Fibroblast of pulmonary artery (primary cell): ENCODE data around the gene WDR86.

Experiments used
- DNase-seq: peaks from one replicate; pipeline ENCODE4 v3.0.0-alpha.2; 2010; ENCODE audit warnings: low read depth
- H3K4me3 ChIP-seq: replicated peaks from 2 replicates; pipeline ENCODE4 v1.5.1; 2011; ENCODE audit warnings: low read depth, mild to moderate bottlenecking, control low read depth, low read length, moderate library complexity
- TF ChIP-seq, protein P1 (sequence below): IDR thresholded peaks from 2 replicates; pipeline ENCODE4 v1.5.1; 2011; ENCODE audit warnings: mild to moderate bottlenecking, control low read depth, low read length, inconsistent platforms; ENCODE audit errors: missing control alignments

Gene WDR86

DNA sequence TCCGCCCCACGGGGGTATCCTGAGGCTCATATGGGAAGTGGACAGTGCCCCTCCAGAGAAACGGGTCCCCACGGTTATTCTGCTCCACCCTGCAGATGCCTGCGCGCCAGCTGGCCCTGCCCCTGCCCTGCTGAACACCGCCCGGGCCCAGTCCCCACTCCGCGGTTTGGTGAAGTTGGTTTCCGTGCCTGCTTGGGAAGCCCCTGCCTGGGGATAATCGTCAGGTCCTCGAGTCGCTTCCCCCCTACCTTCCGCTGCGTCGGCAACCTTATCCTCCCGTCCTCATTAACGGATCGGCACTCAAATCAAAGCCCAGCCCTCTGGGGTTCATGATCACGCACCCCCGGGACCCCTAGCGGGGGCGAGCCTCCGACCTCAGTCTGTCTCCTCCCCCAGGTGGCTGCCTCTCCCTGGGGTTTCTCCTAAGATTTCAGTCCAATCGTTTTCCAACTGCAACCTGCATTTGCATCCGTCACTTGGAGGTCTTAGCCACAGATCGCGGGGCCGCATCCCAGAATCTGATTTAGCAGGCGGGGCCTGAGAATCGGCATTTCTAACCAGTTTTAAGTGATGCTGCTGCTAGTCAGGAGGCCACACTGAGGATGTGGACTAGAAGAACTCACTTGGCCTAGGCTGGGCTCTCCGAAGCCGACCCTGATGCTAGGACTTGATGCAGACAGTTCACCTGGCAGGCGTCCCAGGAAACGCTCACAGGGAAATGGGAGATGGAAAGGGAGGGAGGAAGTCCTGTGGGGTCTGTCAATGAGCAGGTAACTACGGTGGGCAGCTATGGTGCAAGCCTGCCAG, 27.6 kb downstream of the WDR86 start:
- H3K4me3 ChIP-seq, result no peak overlapping the region
- TF ChIP-seq, protein P1, sequence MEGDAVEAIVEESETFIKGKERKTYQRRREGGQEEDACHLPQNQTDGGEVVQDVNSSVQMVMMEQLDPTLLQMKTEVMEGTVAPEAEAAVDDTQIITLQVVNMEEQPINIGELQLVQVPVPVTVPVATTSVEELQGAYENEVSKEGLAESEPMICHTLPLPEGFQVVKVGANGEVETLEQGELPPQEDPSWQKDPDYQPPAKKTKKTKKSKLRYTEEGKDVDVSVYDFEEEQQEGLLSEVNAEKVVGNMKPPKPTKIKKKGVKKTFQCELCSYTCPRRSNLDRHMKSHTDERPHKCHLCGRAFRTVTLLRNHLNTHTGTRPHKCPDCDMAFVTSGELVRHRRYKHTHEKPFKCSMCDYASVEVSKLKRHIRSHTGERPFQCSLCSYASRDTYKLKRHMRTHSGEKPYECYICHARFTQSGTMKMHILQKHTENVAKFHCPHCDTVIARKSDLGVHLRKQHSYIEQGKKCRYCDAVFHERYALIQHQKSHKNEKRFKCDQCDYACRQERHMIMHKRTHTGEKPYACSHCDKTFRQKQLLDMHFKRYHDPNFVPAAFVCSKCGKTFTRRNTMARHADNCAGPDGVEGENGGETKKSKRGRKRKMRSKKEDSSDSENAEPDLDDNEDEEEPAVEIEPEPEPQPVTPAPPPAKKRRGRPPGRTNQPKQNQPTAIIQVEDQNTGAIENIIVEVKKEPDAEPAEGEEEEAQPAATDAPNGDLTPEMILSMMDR, result no peak
- no peak for DNase-seq

DNA sequence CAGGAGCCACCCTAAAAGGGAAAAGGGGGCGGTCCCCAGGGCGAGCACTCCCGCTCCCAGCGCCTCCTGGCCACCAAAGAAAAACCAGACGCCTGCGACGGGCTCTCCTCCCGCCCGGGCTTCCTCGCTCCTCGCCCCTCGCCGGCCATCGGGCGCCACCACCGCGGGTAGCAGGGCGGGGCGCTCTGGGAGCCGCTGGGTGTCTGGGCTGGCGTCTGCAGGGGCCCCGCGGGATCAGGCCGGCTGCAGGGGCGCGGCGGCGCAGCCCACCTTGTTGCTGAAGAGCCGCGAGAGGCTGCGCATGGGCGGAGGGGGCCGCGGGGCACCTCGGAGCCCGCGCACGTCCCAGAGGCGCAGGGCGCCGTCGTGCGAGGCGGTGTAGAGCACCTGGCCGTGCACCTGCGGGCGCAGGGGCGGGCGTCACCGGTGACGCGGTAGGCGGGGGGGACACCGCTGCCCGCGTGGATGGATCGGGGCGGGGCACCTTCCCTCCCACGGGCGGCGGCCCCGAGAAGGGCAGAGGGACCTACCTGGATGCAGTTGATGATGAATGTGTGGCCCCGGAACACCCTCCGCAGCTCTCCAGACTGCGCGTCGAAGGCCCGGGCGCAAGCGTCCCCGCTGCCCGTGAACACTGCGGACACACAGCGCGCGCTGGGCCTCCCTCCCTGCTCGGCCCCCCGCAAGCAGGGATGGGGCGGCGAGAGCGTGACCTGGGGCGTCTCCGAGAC, 28.3 kb downstream of the WDR86 start:
- H3K4me3 ChIP-seq, result no peak overlapping the region
- no peak for DNase-seq
- TF ChIP-seq, protein P1, result no peak

DNA sequence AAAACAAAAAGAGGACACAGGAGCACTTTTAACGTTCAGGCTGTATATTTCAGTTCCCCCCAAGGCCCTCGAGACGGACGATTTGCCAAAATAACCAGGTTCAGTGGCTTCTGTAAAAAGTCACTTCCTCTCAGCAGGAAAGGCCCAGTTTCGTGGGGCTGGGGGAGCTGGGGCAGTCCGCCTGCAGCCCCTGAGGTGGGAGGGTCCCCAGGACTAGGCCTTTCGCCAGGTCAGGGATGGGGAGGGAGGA, 28.8 kb downstream of the WDR86 start:
- TF ChIP-seq, protein P1, result no peak
- H3K4me3 ChIP-seq, result no peak overlapping the region
- DNase-seq, result no peak

DNA sequence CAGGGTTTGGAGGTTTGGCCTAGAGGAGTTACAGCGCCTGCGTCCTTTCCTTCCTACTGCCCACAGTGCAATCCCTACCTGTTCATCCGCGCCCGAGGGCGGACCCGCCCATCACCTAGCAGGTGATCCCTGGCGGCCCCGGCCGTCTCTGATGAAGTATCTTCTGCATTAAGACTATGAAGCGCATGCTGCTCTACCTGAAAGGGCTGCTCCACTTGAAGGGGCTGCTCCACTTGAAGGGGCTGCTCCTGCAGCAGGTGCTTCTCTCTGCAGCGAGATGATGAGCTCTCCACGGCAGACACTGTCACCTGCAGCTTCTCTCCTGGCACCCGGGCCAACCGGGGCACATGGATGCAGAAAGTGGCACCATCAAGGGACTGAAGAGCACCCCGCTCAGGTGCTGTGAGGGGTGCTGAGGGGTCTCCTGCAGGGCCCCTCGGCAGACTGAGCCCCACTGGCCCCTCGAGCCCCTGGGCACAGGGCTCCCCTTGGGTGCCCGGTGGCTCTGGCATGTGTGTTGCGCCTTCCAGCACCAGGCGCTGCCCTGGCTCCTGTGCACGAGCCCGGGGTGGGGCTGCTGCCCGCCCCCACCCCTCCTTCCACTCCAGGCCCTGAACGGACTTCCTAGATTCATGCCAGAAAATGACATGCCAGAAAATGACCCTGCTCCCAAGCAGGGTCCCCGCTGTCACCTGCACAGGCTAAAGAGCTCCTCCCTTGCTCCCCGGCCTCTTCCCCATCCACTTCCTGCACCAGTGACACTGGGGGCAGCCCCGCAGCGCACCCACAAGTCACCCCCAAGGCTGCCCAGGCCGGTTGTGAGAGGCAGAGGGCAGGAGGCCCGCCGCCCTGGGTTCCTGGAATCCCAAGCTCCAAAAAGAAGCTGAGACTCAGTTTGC, 29.4 kb downstream of the WDR86 start:
- no peak overlapping the region for H3K4me3 ChIP-seq

DNA sequence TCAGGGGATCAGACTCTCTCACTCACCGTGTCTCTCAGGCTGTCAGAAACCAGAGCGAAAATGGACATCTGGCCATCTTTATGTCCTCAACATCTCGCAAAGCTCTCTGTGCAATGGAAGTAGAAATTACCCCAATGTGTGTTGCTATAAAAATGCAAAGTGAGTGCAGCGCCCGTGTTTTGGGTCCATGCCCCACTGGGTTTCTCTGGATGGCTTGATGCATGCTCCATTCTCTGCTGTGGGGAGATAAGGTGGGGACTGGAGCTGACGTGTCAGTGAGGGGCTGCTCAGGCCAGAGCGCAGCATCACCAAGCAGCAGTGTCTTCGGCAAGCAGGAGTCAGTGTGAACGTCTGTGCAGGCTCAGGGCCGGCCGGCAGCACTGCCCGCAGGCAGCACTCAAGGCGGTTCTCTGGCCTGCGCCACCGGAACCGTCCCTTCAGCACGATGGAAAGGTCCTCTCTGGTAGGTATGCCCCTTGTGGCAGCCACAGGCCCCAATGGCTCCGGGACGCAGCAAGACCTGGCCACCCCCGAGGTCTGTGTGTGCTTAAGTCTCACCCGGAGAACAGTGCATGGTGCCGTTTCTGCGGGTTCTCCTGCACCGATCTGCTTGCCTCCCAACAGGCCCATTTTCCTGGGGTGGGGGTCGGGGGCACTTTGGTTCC, 30.2 kb downstream of the WDR86 start:
- no peak for DNase-seq
- no peak overlapping the region for H3K4me3 ChIP-seq
- TF ChIP-seq, protein P1, result no peak

More for the DNA sequence above, 29.4 kb downstream of the WDR86 start:
- TF ChIP-seq, protein P1, result no peak
- DNase-seq, result no peak

DNA sequence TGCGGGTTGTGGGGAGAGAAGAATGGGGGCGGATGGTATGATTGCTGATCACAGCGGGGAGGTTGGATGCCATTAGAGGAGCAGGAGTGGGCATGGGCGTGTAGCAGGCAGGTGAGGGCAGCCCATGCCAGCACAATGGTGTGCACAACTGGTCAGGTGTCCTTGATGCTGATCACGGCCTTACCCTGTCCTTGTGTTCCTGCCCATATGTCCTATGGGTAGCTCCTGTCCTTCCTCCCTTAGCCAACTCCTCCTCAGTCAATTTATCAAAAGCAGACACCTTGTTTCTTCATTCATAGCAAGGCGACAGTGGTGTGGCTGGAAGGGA, 30.7 kb downstream of the WDR86 start:
- TF ChIP-seq, protein P1, result no peak
- no peak for DNase-seq
- H3K4me3 ChIP-seq, result no peak overlapping the region
